ENCODE measurements around the gene CAPN8.

The CAPN8 gene

GRCh38 chr1:223653431-223653830 is 12.1 kb downstream of the CAPN8 start:
- DNase-seq: no peak

- no peak for DNase-seq
Observed at GRCh38 chr1:223653015-223653414, 12.5 kb downstream of the CAPN8 start.

GRCh38 chr1:223652436-223652941 is 13.0 kb downstream of the CAPN8 start:
- peak; percentile 13 for DNase-seq

GRCh38 chr1:223651291-223651991 is 14.1 kb downstream of the CAPN8 start:
- DNase-seq: no peak

GRCh38 chr1:223650465-223650864 is 15.0 kb downstream of the CAPN8 start:
- DNase-seq: no peak

GRCh38 chr1:223649222-223649621 is 16.3 kb downstream of the CAPN8 start:
- no peak for DNase-seq

- DNase-seq: no peak
Observed at GRCh38 chr1:223647249-223647648, 18.3 kb downstream of the CAPN8 start.

- no peak for DNase-seq
Observed at GRCh38 chr1:223645903-223646302, 19.6 kb downstream of the CAPN8 start.

- DNase-seq: no peak
Observed at GRCh38 chr1:223642237-223642636, 23.3 kb downstream of the CAPN8 start.

GRCh38 chr1:223641523-223642039 is 23.9 kb downstream of the CAPN8 start:
- no peak for DNase-seq

GRCh38 chr1:223639331-223639749 is 26.2 kb downstream of the CAPN8 start:
- DNase-seq: no peak

GRCh38 chr1:223635236-223635635 is 30.3 kb downstream of the CAPN8 start:
- no peak for DNase-seq

- DNase-seq: no peak
Observed at GRCh38 chr1:223634423-223634822, 31.1 kb downstream of the CAPN8 start.

- DNase-seq: no peak
Observed at GRCh38 chr1:223631956-223632355, 33.5 kb downstream of the CAPN8 start.

GRCh38 chr1:223631473-223631872 is 34.0 kb downstream of the CAPN8 start:
- peak; percentile 8 for DNase-seq

GRCh38 chr1:223629126-223629457 is 36.4 kb downstream of the CAPN8 start:
- no peak for DNase-seq

GRCh38 chr1:223628233-223629125 is 37.0 kb downstream of the CAPN8 start:
- peak; percentile 68 for DNase-seq

- no peak for DNase-seq
Observed at GRCh38 chr1:223622132-223622842, 43.2 kb downstream of the CAPN8 start.

GRCh38 chr1:223621312-223621734 is 44.2 kb downstream of the CAPN8 start:
- DNase-seq: no peak

- DNase-seq: no peak
Observed at GRCh38 chr1:223620297-223620897, 45.1 kb downstream of the CAPN8 start.

- DNase-seq: no peak
Observed at GRCh38 chr1:223618680-223619079, 46.8 kb downstream of the CAPN8 start.

GRCh38 chr1:223617323-223618070 is 48.0 kb downstream of the CAPN8 start:
- no peak for DNase-seq
